Endothelial cell of hepatic sinusoid (primary cell): ENCODE results near the gene TRMO.

Source experiments
- in situ Hi-C: cut with HindIII; loops from 2 replicates; pipeline ENCODE4 v1.10.0; 2017; ENCODE audit warnings: low sequenced_read_pairs

The TRMO gene

DNA sequence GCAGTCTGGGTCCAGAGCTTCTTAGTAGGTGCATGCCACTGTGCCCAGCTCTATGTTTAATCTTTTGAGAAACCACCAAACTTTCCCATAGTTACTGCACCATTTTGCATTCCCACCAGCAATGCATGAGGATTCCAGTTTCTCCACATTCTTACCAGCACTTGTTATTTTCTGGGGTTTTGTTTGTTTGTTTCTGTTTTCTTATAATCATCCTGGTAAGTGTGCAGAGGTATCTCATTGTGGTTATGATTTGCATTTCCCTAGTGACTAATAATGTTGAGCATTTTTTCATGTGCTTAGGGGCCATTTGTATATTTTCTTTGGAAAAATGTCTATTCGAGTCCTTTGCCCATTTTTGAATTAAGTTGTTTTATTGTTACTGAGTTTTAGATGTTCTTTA lies 57.9 kb downstream of the TRMO start:
- in situ Hi-C loops = no loop called here

DNA sequence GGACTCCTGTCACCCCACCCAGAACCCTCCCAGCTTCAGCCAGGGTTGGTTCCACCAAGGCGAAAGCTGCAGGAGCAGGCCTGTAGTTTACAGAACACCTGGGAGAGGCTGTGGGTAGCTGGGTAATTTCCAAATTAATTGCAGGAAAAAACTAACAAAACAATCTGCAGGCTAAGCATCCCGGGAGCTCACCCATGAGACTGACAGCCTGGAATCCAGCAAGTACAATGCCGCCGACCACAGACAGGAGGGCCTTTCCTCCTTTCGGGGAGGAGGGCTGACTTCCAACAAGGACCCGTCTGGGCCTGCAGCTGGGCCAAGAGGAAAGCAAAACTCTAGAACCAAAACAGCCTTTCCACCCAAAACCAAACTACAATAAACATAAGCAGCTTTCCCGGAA lies 59.0 kb downstream of the TRMO start:
- in situ Hi-C loops = no loop called here

DNA sequence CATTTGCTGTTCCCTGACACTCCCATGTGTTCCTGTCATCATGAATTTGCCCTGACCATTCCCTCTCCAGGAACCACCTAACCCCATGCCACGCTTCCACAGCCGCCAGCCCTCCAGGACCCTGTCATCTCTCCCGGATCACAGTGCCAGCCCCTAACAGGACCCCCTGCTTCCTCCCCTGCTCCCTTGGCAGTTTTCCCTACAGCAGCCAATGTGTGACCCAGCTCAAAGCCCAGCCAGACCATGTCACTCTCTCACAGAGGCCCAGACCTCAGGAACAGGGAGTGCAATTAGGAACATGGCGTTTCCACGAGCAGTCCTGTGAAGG lies 61.2 kb downstream of the TRMO start:
- in situ Hi-C loops = no loop called here

DNA sequence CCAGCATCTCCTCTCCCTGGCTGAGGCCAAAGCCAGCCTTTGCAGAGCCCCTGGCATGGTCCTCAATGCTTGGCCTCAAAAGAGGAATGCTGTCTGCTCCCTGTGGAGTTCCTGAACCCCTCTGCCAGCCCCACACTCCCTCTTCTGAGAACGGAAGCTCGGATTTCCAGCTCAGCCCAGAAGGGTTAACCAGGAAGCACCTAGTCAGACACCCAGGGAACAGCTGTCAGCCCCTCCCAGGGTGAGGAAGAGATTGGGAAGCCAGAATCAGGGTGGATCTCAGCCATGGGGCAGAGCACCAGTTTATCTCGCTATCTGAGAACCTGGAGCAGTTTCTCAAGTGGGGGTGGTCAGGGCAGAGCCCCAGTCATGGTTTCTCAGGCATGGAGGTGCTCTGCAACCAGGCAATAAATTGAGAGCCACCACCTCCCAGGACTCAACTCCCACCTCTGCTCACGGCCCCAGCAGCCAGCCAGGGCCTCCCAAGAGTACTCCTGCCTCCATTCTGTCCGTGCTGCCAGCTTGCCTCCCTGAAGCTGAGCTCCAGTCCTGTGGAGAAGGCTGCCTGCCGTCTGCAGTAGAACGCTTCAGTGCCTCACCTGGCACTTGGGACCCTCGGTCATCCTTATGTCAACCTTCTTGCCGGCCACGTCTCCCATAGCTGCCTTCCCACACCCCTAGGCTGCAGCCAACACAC lies 61.7 kb downstream of the TRMO start:
- in situ Hi-C loops = no loop called here

DNA sequence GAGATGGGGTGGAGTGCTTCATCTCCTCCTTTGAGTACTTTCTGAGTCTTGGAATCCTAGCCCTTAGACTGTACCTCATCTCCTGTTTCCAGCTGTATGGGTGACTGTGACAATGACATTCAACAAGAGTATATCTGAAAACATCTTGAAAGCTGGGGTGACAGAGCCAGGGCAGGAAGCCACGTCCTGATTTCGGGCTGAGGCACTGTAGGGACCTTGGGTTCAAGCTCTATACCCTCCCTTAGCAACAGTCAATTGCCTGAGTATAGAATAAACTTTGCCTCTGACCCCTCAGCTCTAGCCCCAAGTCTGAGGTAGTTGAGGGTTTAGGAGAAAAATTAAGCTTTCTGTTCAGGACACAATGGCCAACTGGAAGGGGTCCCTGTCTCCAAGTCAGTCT lies 63.0 kb downstream of the TRMO start:
- in situ Hi-C loops = loop anchor here (5.0 kb wide), 1 partner anchor 92 kb away; no protein-coding TSS in a partner anchor

DNA sequence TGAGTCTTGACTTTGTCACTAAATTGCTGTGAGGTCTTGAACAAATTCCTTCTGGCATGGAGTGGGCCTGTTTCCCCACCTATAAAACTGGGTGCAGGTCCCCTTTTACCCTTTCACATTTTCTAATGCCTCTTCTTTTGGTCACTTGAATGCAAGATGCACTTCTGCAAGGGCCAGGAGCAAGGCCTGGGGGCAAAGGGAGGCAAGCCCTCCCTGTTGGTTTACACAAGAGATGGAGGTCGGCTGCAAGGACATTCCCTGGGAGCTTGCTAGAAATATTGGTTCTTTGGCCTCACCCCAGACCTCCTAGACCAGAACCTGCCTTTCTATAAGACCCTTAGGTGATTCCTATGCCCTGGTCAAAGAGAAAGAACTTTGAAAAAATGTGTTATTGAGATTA lies 63.5 kb downstream of the TRMO start:
- in situ Hi-C loops = loop anchor here (5.0 kb wide), 1 partner anchor 92 kb away; no protein-coding TSS in a partner anchor

DNA sequence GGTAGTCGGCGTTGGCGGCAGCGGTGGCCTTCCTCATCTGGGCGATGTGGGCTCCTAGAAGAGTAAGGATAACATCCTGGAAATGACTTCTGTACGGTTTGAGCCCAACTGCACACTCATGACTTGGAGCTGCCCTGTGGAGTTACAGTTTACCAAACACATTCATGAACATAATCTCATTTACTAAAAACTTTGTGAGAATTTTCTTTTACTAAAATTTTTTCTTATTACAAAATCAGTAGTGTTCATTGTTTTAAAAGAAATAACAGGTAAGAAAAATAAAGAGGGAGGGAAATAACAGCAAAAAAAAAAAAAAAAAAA lies 63.9 kb downstream of the TRMO start:
- in situ Hi-C loops = loop anchor here (5.0 kb wide), 1 partner anchor 91 kb away; no protein-coding TSS in a partner anchor

DNA sequence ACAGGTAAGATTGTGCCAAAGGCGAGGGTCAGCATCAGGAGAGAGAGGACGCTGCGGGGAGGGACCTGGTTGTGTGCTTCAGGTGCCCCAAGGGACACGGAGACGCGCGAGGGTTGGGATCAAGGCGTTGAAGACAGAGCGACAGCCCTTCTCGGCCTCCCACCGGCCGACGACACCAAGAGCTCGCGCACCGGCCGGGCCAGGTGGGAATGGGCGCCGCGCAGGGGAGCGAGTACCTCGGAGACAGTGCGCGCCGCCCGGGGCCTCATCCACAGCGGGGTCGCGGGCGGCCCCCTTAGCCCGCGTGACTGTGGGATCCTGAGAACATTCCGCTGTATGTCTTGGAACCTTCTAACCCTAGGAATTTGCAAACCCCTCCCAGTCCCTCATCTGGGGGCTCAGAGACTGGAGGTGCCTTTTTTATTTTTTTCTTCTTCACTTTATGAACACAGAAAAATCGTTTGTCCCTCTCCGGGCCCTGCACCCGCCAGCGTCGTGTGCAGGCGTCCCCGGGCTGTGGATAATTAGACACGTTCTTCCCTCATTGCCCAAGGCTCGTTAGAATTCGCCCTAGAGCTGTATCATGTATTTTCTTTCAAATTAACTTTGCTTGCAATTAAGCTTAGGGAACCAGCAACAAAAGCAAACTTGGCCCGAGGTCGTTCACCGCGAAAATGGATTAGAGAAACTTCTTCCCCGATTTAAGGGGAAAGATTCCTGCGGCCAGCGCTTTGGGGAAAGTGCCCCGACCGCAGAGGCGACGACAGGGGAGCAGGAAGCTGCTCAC lies 64.5 kb downstream of the TRMO start:
- in situ Hi-C loops = loop anchor here (5.0 kb wide), 1 partner anchor 90 kb away; no protein-coding TSS in a partner anchor

DNA sequence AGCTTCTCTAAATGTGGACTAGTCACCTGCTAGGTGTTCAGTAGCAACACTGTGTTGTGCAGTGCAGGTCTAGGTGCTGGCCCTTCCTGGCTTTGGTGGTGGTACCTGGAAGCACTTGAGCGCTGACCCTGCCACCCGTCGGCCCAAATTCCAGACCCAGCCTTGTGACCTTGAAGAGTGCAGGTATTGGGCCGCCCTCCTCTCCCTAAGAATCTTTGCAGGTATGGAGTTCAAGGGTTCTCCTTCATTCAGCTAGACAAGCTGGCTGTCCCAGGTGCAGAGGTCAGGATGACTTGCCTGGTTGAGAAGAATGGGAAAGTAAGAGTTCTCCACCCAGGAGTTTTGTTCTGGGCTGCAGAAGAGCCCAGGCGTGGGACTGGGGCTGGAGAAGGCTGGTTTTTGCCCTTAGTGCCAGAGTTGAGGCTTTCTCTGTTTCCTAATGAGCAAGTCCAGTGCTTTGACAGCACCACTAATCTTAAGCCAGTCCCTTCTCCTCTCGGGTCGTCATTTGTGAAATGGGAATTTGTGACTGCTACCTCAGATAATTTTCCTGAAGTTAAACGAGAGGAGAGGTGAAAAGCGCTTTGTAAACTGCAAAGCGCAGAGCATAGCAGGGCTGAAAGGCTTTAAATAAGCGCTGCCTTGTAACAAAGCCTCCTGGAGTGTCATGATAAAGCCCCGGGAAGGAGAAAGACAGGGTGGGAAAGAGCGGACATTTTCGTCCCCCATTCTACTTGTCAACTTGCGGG lies 65.3 kb downstream of the TRMO start:
- in situ Hi-C loops = loop anchor here (5.0 kb wide), 1 partner anchor 90 kb away; no protein-coding TSS in a partner anchor

DNA sequence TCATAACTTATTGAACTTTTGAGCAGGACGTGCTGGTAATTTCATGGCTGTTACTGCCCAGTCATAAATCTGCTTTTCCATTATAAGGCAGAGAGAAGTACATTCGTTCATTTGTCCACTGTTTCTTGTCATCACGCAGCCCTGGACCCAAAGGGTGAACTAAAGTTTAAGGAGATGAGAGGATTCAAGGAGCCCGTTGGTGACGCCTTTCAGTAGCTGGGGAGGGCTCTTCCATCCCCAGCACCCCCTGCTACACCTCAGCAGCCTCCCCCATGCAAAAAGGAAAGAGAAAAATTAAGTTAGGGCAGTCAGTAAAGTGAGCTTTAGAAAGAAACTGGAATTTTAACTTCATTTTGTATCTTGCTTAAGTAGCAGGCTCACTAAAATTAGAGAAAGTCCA lies 66.4 kb downstream of the TRMO start:
- in situ Hi-C loops = loop anchor here (5.0 kb wide), 1 partner anchor 89 kb away; no protein-coding TSS in a partner anchor

DNA sequence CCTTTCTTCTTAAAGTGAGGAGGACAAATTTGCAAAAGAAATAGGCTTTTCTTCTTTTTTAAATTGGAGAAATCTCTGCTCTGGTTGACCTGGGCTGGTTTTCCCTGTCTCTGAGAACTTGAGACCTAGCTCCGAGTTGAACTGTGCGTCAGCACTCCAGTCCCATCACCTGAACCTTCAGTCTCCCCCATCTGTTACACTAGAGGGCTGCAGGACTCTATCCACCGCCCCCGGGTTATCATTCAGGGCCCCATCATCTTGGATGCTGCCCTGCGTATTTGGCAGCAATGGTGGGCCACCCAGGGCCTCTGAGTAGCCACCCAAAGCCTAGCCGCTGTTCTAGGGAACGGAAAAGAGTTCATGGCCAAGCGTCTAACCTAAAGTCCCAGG lies 66.8 kb downstream of the TRMO start:
- in situ Hi-C loops = loop anchor here (5.0 kb wide), 1 partner anchor 88 kb away; no protein-coding TSS in a partner anchor

DNA sequence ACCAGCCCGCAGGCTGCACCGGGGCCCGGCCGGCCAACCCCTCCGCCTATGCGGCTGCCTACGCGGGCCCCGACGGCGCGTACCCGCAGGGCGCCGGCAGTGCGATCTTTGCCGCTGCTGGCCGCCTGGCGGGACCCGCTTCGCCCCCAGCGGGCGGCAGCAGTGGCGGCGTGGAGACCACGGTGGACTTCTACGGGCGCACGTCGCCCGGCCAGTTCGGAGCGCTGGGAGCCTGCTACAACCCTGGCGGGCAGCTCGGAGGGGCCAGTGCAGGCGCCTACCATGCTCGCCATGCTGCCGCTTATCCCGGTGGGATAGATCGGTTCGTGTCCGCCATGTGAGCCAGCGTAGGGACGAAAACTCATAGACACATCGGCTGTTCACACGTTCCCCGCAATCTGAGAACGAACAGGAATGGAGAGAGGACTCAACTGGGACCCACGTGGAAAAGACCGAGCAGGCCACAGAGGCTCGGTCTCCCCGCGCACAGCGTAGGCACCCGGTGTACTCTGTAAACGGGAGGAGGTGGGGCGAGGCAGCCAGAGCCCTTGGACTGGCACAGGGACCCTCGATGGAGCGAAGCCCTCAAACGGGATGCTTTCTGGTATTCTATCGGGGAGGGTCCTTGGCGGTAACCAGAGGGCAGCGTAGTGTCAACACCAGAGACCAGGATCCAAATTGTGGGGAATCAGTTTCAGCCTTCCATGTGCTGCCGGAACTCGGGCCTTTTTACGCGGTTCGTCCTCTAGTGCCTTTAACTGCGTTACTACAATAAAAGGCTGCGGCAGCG lies 67.4 kb downstream of the TRMO start:
- in situ Hi-C loops = loop anchor here (5.0 kb wide), 1 partner anchor 88 kb away; no protein-coding TSS in a partner anchor
